ENCODE results near the gene ASGR1.

The ASGR1 gene

DNA sequence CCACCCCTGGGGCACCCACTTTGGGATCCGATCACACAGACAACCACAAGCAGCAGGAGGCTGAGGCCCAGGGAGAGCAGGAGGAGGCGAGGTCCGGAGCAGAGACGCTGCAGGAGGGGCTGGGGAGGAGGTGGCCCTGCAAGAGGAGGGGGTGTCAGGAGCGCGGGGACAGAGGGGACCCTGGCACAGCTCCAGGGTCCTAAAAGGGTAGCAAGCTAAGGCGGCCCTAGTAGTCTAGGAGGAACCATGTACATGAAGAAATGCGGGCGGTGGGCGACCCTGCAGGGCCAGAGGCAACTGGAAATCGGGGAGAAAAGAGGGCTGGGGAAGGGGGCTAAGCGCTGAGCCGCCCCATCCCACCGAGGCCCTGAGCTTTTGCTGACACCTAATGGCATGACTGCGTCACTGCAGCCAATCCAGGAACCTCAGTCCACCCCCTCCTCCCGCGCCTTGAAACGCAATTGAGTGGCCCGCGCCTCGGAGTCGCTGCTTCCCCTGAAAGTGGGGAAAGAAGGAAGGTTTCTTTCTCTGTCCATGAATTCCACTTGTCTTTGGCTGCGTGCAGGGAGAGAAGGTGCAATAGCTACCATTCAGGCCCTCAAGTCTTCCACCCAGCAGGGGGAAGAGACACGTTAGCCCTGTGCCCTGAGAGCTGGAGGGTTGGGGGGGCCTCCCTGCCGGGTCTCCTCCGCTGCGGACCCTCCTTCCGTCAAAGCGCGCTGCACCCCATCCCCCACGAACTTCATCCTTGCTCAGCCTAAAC, 1.8 kb downstream of the ASGR1 start (continued):
- TF ChIP-seq, protein P1, sequence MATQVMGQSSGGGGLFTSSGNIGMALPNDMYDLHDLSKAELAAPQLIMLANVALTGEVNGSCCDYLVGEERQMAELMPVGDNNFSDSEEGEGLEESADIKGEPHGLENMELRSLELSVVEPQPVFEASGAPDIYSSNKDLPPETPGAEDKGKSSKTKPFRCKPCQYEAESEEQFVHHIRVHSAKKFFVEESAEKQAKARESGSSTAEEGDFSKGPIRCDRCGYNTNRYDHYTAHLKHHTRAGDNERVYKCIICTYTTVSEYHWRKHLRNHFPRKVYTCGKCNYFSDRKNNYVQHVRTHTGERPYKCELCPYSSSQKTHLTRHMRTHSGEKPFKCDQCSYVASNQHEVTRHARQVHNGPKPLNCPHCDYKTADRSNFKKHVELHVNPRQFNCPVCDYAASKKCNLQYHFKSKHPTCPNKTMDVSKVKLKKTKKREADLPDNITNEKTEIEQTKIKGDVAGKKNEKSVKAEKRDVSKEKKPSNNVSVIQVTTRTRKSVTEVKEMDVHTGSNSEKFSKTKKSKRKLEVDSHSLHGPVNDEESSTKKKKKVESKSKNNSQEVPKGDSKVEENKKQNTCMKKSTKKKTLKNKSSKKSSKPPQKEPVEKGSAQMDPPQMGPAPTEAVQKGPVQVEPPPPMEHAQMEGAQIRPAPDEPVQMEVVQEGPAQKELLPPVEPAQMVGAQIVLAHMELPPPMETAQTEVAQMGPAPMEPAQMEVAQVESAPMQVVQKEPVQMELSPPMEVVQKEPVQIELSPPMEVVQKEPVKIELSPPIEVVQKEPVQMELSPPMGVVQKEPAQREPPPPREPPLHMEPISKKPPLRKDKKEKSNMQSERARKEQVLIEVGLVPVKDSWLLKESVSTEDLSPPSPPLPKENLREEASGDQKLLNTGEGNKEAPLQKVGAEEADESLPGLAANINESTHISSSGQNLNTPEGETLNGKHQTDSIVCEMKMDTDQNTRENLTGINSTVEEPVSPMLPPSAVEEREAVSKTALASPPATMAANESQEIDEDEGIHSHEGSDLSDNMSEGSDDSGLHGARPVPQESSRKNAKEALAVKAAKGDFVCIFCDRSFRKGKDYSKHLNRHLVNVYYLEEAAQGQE (tag by site-specific recombination; IDR thresholded peaks at IDR 0.05), result no peak
- TF ChIP-seq PRDM1 (tag by site-specific recombination; IDR thresholded peaks at IDR 0.05), result peak; percentile 45; the same call in 1 of the 2 replicates
- TF ChIP-seq, protein P2, sequence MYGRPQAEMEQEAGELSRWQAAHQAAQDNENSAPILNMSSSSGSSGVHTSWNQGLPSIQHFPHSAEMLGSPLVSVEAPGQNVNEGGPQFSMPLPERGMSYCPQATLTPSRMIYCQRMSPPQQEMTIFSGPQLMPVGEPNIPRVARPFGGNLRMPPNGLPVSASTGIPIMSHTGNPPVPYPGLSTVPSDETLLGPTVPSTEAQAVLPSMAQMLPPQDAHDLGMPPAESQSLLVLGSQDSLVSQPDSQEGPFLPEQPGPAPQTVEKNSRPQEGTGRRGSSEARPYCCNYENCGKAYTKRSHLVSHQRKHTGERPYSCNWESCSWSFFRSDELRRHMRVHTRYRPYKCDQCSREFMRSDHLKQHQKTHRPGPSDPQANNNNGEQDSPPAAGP (tag by site-specific recombination; IDR thresholded peaks at IDR 0.05), result 0 out of 2 replicates have a peak, but pooled peaks have one; percentile 19
- TF ChIP-seq, protein P3, sequence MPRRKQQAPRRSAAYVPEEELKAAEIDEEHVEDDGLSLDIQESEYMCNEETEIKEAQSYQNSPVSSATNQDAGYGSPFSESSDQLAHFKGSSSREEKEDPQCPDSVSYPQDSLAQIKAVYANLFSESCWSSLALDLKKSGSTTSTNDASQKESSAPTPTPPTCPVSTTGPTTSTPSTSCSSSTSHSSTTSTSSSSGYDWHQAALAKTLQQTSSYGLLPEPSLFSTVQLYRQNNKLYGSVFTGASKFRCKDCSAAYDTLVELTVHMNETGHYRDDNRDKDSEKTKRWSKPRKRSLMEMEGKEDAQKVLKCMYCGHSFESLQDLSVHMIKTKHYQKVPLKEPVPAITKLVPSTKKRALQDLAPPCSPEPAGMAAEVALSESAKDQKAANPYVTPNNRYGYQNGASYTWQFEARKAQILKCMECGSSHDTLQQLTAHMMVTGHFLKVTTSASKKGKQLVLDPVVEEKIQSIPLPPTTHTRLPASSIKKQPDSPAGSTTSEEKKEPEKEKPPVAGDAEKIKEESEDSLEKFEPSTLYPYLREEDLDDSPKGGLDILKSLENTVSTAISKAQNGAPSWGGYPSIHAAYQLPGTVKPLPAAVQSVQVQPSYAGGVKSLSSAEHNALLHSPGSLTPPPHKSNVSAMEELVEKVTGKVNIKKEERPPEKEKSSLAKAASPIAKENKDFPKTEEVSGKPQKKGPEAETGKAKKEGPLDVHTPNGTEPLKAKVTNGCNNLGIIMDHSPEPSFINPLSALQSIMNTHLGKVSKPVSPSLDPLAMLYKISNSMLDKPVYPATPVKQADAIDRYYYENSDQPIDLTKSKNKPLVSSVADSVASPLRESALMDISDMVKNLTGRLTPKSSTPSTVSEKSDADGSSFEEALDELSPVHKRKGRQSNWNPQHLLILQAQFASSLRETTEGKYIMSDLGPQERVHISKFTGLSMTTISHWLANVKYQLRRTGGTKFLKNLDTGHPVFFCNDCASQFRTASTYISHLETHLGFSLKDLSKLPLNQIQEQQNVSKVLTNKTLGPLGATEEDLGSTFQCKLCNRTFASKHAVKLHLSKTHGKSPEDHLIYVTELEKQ (tag by site-specific recombination; IDR thresholded peaks at IDR 0.05; ENCODE audit: borderline replicate concordance), result no peak
- TF ChIP-seq, protein P4, sequence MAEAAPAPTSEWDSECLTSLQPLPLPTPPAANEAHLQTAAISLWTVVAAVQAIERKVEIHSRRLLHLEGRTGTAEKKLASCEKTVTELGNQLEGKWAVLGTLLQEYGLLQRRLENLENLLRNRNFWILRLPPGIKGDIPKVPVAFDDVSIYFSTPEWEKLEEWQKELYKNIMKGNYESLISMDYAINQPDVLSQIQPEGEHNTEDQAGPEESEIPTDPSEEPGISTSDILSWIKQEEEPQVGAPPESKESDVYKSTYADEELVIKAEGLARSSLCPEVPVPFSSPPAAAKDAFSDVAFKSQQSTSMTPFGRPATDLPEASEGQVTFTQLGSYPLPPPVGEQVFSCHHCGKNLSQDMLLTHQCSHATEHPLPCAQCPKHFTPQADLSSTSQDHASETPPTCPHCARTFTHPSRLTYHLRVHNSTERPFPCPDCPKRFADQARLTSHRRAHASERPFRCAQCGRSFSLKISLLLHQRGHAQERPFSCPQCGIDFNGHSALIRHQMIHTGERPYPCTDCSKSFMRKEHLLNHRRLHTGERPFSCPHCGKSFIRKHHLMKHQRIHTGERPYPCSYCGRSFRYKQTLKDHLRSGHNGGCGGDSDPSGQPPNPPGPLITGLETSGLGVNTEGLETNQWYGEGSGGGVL (tag by site-specific recombination; IDR thresholded peaks at IDR 0.05), result peak; percentile 31
- TF ChIP-seq ZSCAN23 (tag by site-specific recombination; IDR thresholded peaks at IDR 0.05), result 0 out of 2 replicates have a peak, but pooled peaks have one; percentile 7
- 0 out of 2 replicates have a peak, but pooled peaks have one; percentile 30 for TF ChIP-seq SP7 (tag by site-specific recombination; IDR thresholded peaks at IDR 0.05)
- TF ChIP-seq ZNF341 (tag by site-specific recombination; IDR thresholded peaks at IDR 0.05; ENCODE audit: low read depth), result peak; percentile 97
- TF ChIP-seq, protein P5, sequence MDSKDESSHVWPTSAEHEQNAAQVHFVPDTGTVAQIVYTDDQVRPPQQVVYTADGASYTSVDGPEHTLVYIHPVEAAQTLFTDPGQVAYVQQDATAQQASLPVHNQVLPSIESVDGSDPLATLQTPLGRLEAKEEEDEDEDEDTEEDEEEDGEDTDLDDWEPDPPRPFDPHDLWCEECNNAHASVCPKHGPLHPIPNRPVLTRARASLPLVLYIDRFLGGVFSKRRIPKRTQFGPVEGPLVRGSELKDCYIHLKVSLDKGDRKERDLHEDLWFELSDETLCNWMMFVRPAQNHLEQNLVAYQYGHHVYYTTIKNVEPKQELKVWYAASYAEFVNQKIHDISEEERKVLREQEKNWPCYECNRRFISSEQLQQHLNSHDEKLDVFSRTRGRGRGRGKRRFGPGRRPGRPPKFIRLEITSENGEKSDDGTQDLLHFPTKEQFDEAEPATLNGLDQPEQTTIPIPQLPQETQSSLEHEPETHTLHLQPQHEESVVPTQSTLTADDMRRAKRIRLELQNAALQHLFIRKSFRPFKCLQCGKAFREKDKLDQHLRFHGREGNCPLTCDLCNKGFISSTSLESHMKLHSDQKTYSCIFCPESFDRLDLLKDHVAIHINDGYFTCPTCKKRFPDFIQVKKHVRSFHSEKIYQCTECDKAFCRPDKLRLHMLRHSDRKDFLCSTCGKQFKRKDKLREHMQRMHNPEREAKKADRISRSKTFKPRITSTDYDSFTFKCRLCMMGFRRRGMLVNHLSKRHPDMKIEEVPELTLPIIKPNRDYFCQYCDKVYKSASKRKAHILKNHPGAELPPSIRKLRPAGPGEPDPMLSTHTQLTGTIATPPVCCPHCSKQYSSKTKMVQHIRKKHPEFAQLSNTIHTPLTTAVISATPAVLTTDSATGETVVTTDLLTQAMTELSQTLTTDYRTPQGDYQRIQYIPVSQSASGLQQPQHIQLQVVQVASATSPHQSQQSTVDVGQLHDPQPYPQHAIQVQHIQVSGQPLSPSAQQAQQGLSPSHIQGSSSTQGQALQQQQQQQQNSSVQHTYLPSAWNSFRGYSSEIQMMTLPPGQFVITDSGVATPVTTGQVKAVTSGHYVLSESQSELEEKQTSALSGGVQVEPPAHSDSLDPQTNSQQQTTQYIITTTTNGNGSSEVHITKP (tag by site-specific recombination; IDR thresholded peaks at IDR 0.05), result peak; percentile 78
- 0 out of 2 replicates have a peak, but pooled peaks have one; percentile 27 for TF ChIP-seq KLF16 (tag by site-specific recombination; IDR thresholded peaks at IDR 0.05)
- TF ChIP-seq, protein P6, sequence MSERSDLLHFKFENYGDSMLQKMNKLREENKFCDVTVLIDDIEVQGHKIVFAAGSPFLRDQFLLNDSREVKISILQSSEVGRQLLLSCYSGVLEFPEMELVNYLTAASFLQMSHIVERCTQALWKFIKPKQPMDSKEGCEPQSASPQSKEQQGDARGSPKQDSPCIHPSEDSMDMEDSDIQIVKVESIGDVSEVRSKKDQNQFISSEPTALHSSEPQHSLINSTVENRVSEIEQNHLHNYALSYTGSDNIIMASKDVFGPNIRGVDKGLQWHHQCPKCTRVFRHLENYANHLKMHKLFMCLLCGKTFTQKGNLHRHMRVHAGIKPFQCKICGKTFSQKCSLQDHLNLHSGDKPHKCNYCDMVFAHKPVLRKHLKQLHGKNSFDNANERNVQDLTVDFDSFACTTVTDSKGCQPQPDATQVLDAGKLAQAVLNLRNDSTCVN (tag by site-specific recombination; optimal IDR thresholded peaks at IDR 0.05), result peak; percentile 48
- peak; percentile 7; the same call in 1 of the 2 replicates for TF ChIP-seq ZBTB48 (tag by site-specific recombination; IDR thresholded peaks at IDR 0.05)
- TF ChIP-seq, protein P7, sequence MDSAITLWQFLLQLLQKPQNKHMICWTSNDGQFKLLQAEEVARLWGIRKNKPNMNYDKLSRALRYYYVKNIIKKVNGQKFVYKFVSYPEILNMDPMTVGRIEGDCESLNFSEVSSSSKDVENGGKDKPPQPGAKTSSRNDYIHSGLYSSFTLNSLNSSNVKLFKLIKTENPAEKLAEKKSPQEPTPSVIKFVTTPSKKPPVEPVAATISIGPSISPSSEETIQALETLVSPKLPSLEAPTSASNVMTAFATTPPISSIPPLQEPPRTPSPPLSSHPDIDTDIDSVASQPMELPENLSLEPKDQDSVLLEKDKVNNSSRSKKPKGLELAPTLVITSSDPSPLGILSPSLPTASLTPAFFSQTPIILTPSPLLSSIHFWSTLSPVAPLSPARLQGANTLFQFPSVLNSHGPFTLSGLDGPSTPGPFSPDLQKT (IDR thresholded peaks at IDR 0.05; ENCODE audit: borderline replicate concordance, low read depth, low read length), result no peak

Measured in HEK293 (cell line).